ENCODE data around the gene GHRHR. TPM values are rescaled to one million over a fixed set of nuclear protein-coding genes. Genes with fewer than 3 reads are reported as not detected.

Gene GHRHR
- total and polyA plus RNA-seq, 4 donors = 0.38 to 0.77 (median 0.77) TPM; not detected in 1

- 30% methylated on average over 20 of the region's 20 CpGs for WGBS, 2 donors
- no peak for TF ChIP-seq CTCF (IDR thresholded peaks at IDR 0.05; ENCODE audit: control extremely low read depth, extremely low read depth)
- H3K27me3 ChIP-seq (ENCODE audit: control insufficient read depth in 3 of 3, insufficient read depth in 3 of 3, low read length in 2 of 3) = peaks cover 0 to under 1% (median 0%) of the 10 kb centered on the region in 3 donors
- no peaks in the 10 kb centered on the region for H3K36me3 ChIP-seq (ENCODE audit: control insufficient read depth in 4 of 4, insufficient read depth in 4 of 4, low read length in 4 of 4)
- no peak overlapping the region for H3K9ac ChIP-seq (ENCODE audit: insufficient read depth in 1 of 2, low read length in 2 of 2)
- no peaks in the 10 kb centered on the region for H3K9me3 ChIP-seq (ENCODE audit: control insufficient read depth in 4 of 4, insufficient read depth in 3 of 4, low read length in 3 of 4)
- ATAC-seq (ENCODE audit: insufficient read depth, low FRiP score) (no peak), DNase-seq (peak; percentile 81 to 87 (median 81))
- no peak overlapping the region for H3K4me3 ChIP-seq
- H3K4me1 ChIP-seq (ENCODE audit: control insufficient read depth in 5 of 5, insufficient read depth in 5 of 5, low read length in 5 of 5) = peaks cover 0 to 15% (median 5%) of the 10 kb centered on the region in 5 donors
- H3K27ac ChIP-seq (ENCODE audit: low read depth in 1 of 2, low read length in 1 of 2) = no peak overlapping the region
These were observed 63.6 kb downstream of the GHRHR start for GRCh38 chr7:31027161-31027965.

GRCh38 chr7:31028006-31028405 lies 64.3 kb downstream of the GHRHR start:
- Histone ChIP-seq H3K4me1 (ENCODE audit: control insufficient read depth in 5 of 5, insufficient read depth in 5 of 5, low read length in 5 of 5) (peaks cover 0 to 15% (median 5%) of the 10 kb centered on the region in 5 donors), H3K36me3 (ENCODE audit: control insufficient read depth in 4 of 4, insufficient read depth in 4 of 4, low read length in 4 of 4) (no peaks in the 10 kb centered on the region), H3K9ac (ENCODE audit: insufficient read depth in 1 of 2, low read length in 2 of 2) (no peak overlapping the region), H3K27me3 (ENCODE audit: control insufficient read depth in 3 of 3, insufficient read depth in 3 of 3, low read length in 2 of 3) (peaks cover 0 to 2% (median 0%) of the 10 kb centered on the region in 3 donors), H3K4me3 (no peak overlapping the region), H3K9me3 (ENCODE audit: control insufficient read depth in 4 of 4, insufficient read depth in 3 of 4, low read length in 3 of 4) (no peaks in the 10 kb centered on the region), H3K27ac (ENCODE audit: low read depth in 1 of 2, low read length in 1 of 2) (no peak overlapping the region)
- ATAC-seq (ENCODE audit: insufficient read depth, low FRiP score) (no peak), DNase-seq (no peak)
- WGBS, 2 donors = 91 to 93% methylated on average over 5 of the region's 5 CpGs
- no peak for TF ChIP-seq CTCF (IDR thresholded peaks at IDR 0.05; ENCODE audit: control extremely low read depth, extremely low read depth)

GRCh38 chr7:31028417-31028992 lies 64.8 kb downstream of the GHRHR start:
- H3K4me3 ChIP-seq = no peak overlapping the region
- DNase-seq = no peak

More at GRCh38 chr7:31028417-31028992, 64.8 kb downstream of the GHRHR start:
- Histone ChIP-seq H3K27ac (ENCODE audit: low read depth in 1 of 2, low read length in 1 of 2) (no peak overlapping the region), H3K9me3 (ENCODE audit: control insufficient read depth in 4 of 4, insufficient read depth in 3 of 4, low read length in 3 of 4) (no peaks in the 10 kb centered on the region), H3K27me3 (ENCODE audit: control insufficient read depth in 3 of 3, insufficient read depth in 3 of 3, low read length in 2 of 3) (peaks cover 0 to 2% (median 0%) of the 10 kb centered on the region in 3 donors), H3K9ac (ENCODE audit: insufficient read depth in 1 of 2, low read length in 2 of 2) (no peak overlapping the region), H3K4me1 (ENCODE audit: control insufficient read depth in 5 of 5, insufficient read depth in 5 of 5, low read length in 5 of 5) (peaks cover 0 to 15% (median 5%) of the 10 kb centered on the region in 5 donors), H3K36me3 (ENCODE audit: control insufficient read depth in 4 of 4, insufficient read depth in 4 of 4, low read length in 4 of 4) (no peaks in the 10 kb centered on the region)
- TF ChIP-seq CTCF (IDR thresholded peaks at IDR 0.05; ENCODE audit: control extremely low read depth, extremely low read depth) = no peak
- ATAC-seq (ENCODE audit: insufficient read depth, low FRiP score) = no peak
- 92 to 94% methylated on average over 16 to 18 of the region's 18 CpGs for WGBS, 2 donors

Other genes with a start within 250 kb of the GHRHR start
- gene INMT, start 211.8 kb upstream of the GHRHR start, total RNA-seq = 100 to 1,000 TPM; 157 to 200 TPM
- 10 to 100 TPM; 88.7 to 97.2 TPM for gene INMT, start 211.8 kb upstream of the GHRHR start, polyA plus RNA-seq
- gene MINDY4, start 192.5 kb upstream of the GHRHR start, total RNA-seq = 10 to 100 TPM; 13.3 to 24.1 TPM
- 1 to 10 TPM; 5.0 to 8.1 TPM for gene MINDY4, start 192.5 kb upstream of the GHRHR start, polyA plus RNA-seq
- 100 to 1,000 TPM; 328 to 655 TPM for gene AQP1, start 52.1 kb upstream of the GHRHR start, total RNA-seq
- gene AQP1, start 52.1 kb upstream of the GHRHR start, polyA plus RNA-seq = 100 to 1,000 TPM; 267 to 527 TPM
- gene ADCYAP1R1, start 88.4 kb downstream of the GHRHR start, total RNA-seq = under 1 TPM; 0.25 to 1.00 TPM
- under 1 TPM; 0.14 to 0.53 TPM for gene ADCYAP1R1, start 88.4 kb downstream of the GHRHR start, polyA plus RNA-seq

All from lung (tissue), 12 donors.